Stimulated activated effector memory CD8-positive, alpha-beta T cell treated with anti-CD3 and anti-CD28 coated beads, Interleukin-12 subunit alpha, Interleukin-12 subunit beta, amount 100 ng/mL, for 72 hours (primary cell): ENCODE results near the gene MAN1C1.
"Not testable (repeated sequence)": the region's sequence is repeated elsewhere in the genome, so short reads cannot be mapped to it uniquely, and the experiment has no call there.

ENCODE experiments used
- ATAC-seq: fragments of 150-1000 bp; cut with Tn5 transposase; 2 replicates; pipeline ENCODE4 v1.10.0; 2021
- DNase-seq, 2 donors: peaks; one replicate each; pipeline ENCODE4 v3.0.0; 2021 to 2022; ENCODE audit warnings: low spot score in 2 of 2
- H3K27ac Mint-ChIP-seq: one replicate; pipeline ENCODE4 v1.8.0; 2022; ENCODE audit warnings: mild to moderate bottlenecking, mixed read lengths
- H3K36me3 Mint-ChIP-seq: one replicate; pipeline ENCODE4 v1.8.0; 2022; ENCODE audit warnings: mild to moderate bottlenecking, mixed read lengths
- H3K4me1 Mint-ChIP-seq: one replicate; pipeline ENCODE4 v1.8.0; 2022; ENCODE audit warnings: mixed read lengths
- H3K4me3 Mint-ChIP-seq: one replicate; pipeline ENCODE4 v1.8.0; 2022; ENCODE audit warnings: mild to moderate bottlenecking, mixed read lengths
- H3K9me3 Mint-ChIP-seq: one replicate; pipeline ENCODE4 v1.8.0; 2022; ENCODE audit warnings: mixed read lengths

The MAN1C1 gene

GRCh38 chr1:25599969-25600610, 16.5 kb upstream of the MAN1C1 start:
- ATAC-seq = no peak
- no peak for DNase-seq
- Mint-ChIP-seq H3K4me1 (peaks cover 8% of the 10 kb centered on the region), H3K27ac (no peak overlapping the region), H3K9me3 (no peaks in the 10 kb centered on the region), H3K4me3 (no peak overlapping the region), H3K36me3 (no peaks in the 10 kb centered on the region)

DNA sequence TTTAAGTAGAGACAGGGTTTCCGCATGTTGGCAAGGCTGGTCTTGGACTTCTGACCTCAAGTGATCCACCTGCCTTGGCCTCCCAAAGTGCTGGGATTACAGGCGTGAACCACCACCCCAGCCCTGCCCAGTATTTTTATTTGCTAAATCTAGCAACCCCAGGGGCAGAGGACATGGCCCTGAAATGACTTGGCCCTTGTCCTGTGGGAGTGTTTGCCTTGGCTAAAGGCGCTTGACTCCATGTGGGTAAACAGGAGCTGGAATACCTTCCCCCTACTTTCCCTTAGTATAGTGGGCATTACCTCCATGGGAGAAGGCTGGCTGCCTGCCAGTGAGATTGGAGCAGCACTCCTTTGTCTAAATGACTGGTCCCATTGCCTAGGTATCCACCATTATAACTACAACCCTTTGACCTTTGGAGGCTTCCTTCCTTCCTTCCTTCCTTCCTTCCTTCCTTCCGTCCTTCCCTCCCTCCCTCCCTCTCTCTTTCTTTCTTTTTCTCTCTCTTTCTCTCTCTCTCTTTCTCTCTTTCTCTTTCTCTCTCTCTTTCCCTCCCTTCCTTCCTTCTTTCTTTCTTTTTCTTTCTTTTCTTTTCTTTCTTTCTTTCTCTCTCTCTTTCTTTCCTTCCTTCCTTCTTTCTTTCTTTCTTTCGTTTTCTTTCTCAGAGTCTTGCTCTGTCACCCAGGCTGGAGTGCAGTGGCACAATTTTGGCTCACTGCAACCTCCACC, 15.5 kb upstream of the MAN1C1 start:
- not testable (repeated sequence) for ATAC-seq, H3K4me3 Mint-ChIP-seq, H3K9me3 Mint-ChIP-seq, H3K36me3 Mint-ChIP-seq, H3K27ac Mint-ChIP-seq, DNase-seq, H3K4me1 Mint-ChIP-seq

- H3K27ac Mint-ChIP-seq, ATAC-seq, H3K9me3 Mint-ChIP-seq, H3K4me3 Mint-ChIP-seq, H3K36me3 Mint-ChIP-seq, H3K4me1 Mint-ChIP-seq, DNase-seq: not testable (repeated sequence)
Observed at GRCh38 chr1:25603779-25604538, 12.6 kb upstream of the MAN1C1 start.

- peaks cover 3% of the 10 kb centered on the region for H3K4me1 Mint-ChIP-seq
- H3K9me3 Mint-ChIP-seq = no peaks in the 10 kb centered on the region
- ATAC-seq = no peak
- no peak overlapping the region for H3K27ac Mint-ChIP-seq
- no peak for DNase-seq
- H3K36me3 Mint-ChIP-seq = no peaks in the 10 kb centered on the region
- H3K4me3 Mint-ChIP-seq = no peak overlapping the region
Observed at GRCh38 chr1:25607123-25607522, 9.5 kb upstream of the MAN1C1 start.

DNA sequence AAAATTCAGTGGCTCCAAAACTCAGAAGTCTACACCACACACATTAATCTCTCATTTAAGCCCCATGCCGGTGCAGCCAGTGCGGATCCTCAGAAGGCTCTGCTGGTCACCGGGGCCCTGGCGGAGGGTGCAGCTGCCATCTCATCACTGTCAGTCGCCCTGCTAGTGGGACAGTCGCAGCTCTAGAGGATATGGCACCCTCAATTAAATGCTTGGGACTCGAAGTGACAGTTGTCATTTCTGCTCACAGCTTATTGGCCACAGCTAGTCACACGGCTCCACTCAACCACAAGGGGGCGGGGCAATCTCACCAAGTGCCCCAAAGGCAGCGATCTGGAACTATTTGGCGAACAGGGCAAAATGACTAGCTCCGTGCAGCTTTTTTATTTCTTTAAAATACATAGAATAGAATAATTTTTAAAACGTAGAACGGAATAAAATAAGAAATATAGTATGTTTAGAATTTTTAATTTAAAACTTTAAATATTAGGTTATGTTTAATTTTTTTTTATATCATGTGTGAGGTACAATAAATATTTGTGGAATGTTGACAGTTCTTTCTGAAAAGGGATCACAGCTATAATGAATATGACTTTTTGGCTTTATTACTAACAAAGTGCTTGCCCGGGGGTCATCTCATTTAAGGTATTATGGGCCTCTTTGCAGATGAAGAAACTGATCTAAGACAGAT, 8.0 kb upstream of the MAN1C1 start:
- Mint-ChIP-seq H3K36me3 (no peaks in the 10 kb centered on the region), H3K27ac (no peak overlapping the region), H3K4me3 (no peak overlapping the region), H3K9me3 (no peaks in the 10 kb centered on the region), H3K4me1 (peaks cover 4% of the 10 kb centered on the region)
- DNase-seq (peak; percentile 73 to 91), ATAC-seq (peak; percentile 98)

DNA sequence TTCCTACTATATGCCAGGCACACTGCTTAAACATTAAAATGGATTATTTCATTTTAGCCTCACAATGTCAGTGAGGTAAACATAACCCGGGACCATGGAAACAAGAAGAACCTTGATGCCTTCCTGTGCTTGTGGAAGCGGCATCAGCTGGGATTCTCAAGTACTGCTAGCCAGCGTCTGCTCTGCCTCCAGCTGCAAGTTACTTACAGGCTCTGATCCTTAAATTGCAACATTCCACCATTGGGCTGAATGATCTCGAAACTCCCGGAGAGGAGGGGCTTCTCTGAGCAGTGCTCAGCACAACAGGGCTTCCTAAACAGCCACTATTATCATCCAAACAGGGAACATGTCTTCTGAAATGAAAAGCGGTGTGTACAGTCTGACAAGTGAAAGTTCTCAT, 6.7 kb upstream of the MAN1C1 start:
- Mint-ChIP-seq H3K4me1 (peaks cover 14% of the 10 kb centered on the region), H3K9me3 (no peaks in the 10 kb centered on the region), H3K4me3 (no peak overlapping the region), H3K36me3 (no peaks in the 10 kb centered on the region), H3K27ac (no peak overlapping the region)
- no peak for DNase-seq
- ATAC-seq = no peak

- no peaks in the 10 kb centered on the region for H3K9me3 Mint-ChIP-seq
- peaks cover 24% of the 10 kb centered on the region for H3K4me1 Mint-ChIP-seq
- no peak overlapping the region for H3K4me3 Mint-ChIP-seq
- ATAC-seq (no peak), DNase-seq (no peak)
- H3K27ac Mint-ChIP-seq = no peak overlapping the region
- no peaks in the 10 kb centered on the region for H3K36me3 Mint-ChIP-seq
Observed at GRCh38 chr1:25610822-25611630, 5.6 kb upstream of the MAN1C1 start.

DNA sequence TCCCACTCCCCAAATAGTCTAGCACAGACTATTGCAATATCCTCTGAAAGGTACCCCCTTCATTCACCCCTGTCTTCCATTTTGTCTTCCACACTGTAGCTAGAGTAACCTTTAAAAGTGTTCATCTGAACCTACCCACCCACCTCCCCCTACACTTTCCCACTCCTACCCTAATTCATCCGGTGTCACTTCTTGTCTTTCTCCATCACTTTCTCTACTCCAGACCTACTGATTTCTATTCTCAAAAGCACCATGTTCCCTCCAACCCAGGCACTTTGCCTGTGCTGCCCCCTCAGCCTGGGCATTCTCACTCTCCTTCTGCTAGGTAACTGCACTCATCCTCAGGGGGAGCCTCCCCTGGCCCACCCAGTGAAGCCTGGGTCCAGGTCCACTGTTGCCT, 4.7 kb upstream of the MAN1C1 start:
- Mint-ChIP-seq H3K4me1 (peaks cover 24% of the 10 kb centered on the region), H3K36me3 (no peaks in the 10 kb centered on the region), H3K4me3 (no peak overlapping the region), H3K9me3 (no peaks in the 10 kb centered on the region), H3K27ac (no peak overlapping the region)
- no peak for DNase-seq
- no peak for ATAC-seq

- no peak overlapping the region for H3K4me3 Mint-ChIP-seq
- H3K4me1 Mint-ChIP-seq = peaks cover 24% of the 10 kb centered on the region
- no peaks in the 10 kb centered on the region for H3K36me3 Mint-ChIP-seq
- ATAC-seq (no peak), DNase-seq (no peak)
- H3K27ac Mint-ChIP-seq = no peak overlapping the region
- H3K9me3 Mint-ChIP-seq = no peaks in the 10 kb centered on the region
Observed at GRCh38 chr1:25612421-25612820, 4.2 kb upstream of the MAN1C1 start.

DNA sequence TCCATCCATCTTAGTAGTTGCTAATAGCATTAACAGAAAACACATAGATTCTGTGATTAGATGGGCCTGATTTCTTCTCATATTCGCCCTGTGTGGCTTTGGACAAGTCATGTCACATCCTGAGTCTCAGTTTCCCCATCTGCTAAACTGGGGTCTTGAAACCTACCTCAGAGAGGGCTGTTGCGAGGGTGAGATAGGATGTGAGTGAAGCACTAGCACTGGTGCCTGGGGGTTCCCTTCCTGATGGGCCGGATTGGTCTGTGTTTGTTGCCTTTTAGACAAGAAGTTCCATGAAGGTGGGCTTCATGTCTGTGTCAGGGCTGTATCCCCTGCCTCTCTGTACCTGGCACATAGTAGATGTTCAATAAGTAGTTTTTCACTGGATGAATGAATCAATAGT, 3.5 kb upstream of the MAN1C1 start:
- peaks cover under 1% of the 10 kb centered on the region for H3K36me3 Mint-ChIP-seq
- H3K9me3 Mint-ChIP-seq = no peaks in the 10 kb centered on the region
- no peak overlapping the region for H3K4me3 Mint-ChIP-seq
- H3K27ac Mint-ChIP-seq = no peak overlapping the region
- DNase-seq (no peak), ATAC-seq (no peak)
- peaks cover 25% of the 10 kb centered on the region for H3K4me1 Mint-ChIP-seq

GRCh38 chr1:25614501-25615171, 2.0 kb upstream of the MAN1C1 start:
- DNase-seq (peak in 1 of 2 donors; percentile 54), ATAC-seq (peak; percentile 35)
- peaks cover 6% of the 10 kb centered on the region for H3K36me3 Mint-ChIP-seq
- H3K9me3 Mint-ChIP-seq = no peaks in the 10 kb centered on the region
- peaks cover 40% of the 10 kb centered on the region for H3K4me1 Mint-ChIP-seq
- H3K4me3 Mint-ChIP-seq = peak overlapping the region; percentile 57
- H3K27ac Mint-ChIP-seq = no peak overlapping the region

GRCh38 chr1:25615172-25615541, 1.4 kb upstream of the MAN1C1 start:
- ATAC-seq (no peak), DNase-seq (peak in 1 of 2 donors; percentile 48)
- peaks cover 6% of the 10 kb centered on the region for H3K36me3 Mint-ChIP-seq
- H3K4me1 Mint-ChIP-seq = peaks cover 45% of the 10 kb centered on the region
- peak overlapping the region; percentile 57 for H3K4me3 Mint-ChIP-seq
- H3K27ac Mint-ChIP-seq = no peak overlapping the region
- no peaks in the 10 kb centered on the region for H3K9me3 Mint-ChIP-seq

GRCh38 chr1:25615563-25616094, 962 bp upstream of the MAN1C1 start:
- no peaks in the 10 kb centered on the region for H3K9me3 Mint-ChIP-seq
- H3K36me3 Mint-ChIP-seq = peaks cover 6% of the 10 kb centered on the region
- peak overlapping the region; percentile 57 for H3K4me3 Mint-ChIP-seq
- ATAC-seq = peak; percentile 3
- H3K4me1 Mint-ChIP-seq = peaks cover 50% of the 10 kb centered on the region
- H3K27ac Mint-ChIP-seq = no peak overlapping the region
- no peak for DNase-seq

DNA sequence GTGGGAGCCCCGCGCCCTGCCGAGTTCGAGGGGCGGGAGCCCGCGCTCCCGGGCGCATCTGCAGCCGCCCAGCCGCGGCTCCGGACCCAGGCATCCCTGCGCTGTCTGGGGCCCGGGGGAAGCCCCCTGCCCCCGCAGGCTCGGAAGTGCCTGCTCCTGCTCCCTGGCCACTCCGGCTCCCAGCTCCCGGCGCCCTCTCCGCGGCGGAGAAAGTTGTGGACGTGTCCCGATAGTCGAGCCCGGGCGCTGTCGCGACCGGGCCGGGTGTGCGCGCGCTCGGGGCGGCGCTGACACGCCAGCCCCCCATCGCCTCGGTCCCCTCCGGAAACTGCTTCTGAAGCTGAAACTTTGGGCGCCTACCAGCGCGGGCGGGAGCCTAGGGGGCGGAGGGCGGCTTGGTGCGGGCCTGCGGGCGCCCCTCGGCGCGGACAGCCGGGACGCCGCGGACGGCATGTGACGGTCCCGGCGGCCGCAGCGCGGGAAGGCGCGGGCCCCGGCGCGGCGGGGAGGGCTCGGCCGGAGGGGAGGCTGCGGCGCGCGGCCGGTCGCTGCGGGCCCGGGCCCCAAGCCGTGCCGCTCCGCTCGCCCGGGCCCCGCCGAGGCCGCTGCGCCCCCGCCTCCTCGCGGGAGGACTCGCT, 515 bp downstream of the MAN1C1 start:
- H3K4me1 Mint-ChIP-seq = peaks cover 62% of the 10 kb centered on the region
- peaks cover 6% of the 10 kb centered on the region for H3K36me3 Mint-ChIP-seq
- DNase-seq (peak in 1 of 2 donors; percentile 61), ATAC-seq (peak; percentile 4)
- peak overlapping the region; percentile 82 for H3K4me3 Mint-ChIP-seq
- no peak overlapping the region for H3K27ac Mint-ChIP-seq
- H3K9me3 Mint-ChIP-seq = no peaks in the 10 kb centered on the region
